HepG2 (cell line): ENCODE data around the gene CACNA1C. TPM values are rescaled to one million over a fixed set of nuclear protein-coding genes. Genes with fewer than 3 reads are reported as not detected.

Source experiments
- ATAC-seq: fragments of 200-7000 bp; cut with Tn5 transposase; 3 replicates; pipeline ENCODE4 v1.9.1; 2020; ENCODE audit warnings: mild to moderate bottlenecking, moderate library complexity
- BruUV-seq: library from RNA; stranded (reverse); fragments of 400-500 nt; replicated peaks from 2 replicates; lab custom pipeline; 2021; lab: Mats Ljungman, UMichigan
- CTCF ChIA-PET: fragments of 300-600 bp; formaldehyde crosslinking; extraction: SDS; loops from one replicate; lab custom pipeline; 2021; ENCODE audit warnings: low total read pairs, inconsistent platforms, low intra/inter-chr PET ratio; lab: Yijun Ruan, JAX
- POLR2A ChIA-PET: fragments of 350-600 bp; sonication (Branson Sonifier 250); formaldehyde crosslinking; loops from one replicate; lab custom pipeline; 2020; ENCODE audit warnings: antibody characterized with exemption, inconsistent platforms; lab: Yijun Ruan, JAX
- DNase-seq: peaks from one replicate; pipeline ENCODE4 v3.0.0-alpha.2; 2015; ENCODE audit warnings: low spot score
- FAIRE-seq: peaks from 3 replicates; lab custom pipeline; 2011; peaks lifted over from hg19 to GRCh38; lab: Jason Lieb, UNC
- H2AFZ ChIP-seq: one replicate; pipeline ENCODE4 v1.6.1; 2011; ENCODE audit warnings: low read length, inconsistent platforms
- H3K27ac ChIP-seq: fragments of 300-600 bp; 3 replicates; pipeline ENCODE4 v1.8.0; 2011; ENCODE audit warnings: mixed run types, mild to moderate bottlenecking, mixed read lengths, low read length, inconsistent platforms; ENCODE audit not compliant: insufficient read depth; ENCODE audit errors: extremely low read length
- H3K27me3 ChIP-seq, 2 experiments: fragments of 200-600 bp in 1 of 2; 2 replicates in 1 of 2; 3 replicates in 1 of 2; pipeline versions ENCODE4 v1.6.0 to v1.8.0; 2011; ENCODE audit warnings: low read length in 2 of 2, mild to moderate bottlenecking in 2 of 2, moderate library complexity in 2 of 2, inconsistent platforms in 1 of 2; ENCODE audit not compliant: insufficient read depth in 2 of 2, control insufficient read depth in 1 of 2
- H3K36me3 ChIP-seq, 2 experiments: fragments of 200-600 bp in 1 of 2; replicated peaks in 1 of 2; 2 replicates in 1 of 2; 3 replicates in 1 of 2; pipeline versions ENCODE4 v1.5.1 to v1.8.0; 2011; ENCODE audit warnings: low read length in 2 of 2, inconsistent platforms in 1 of 2; ENCODE audit not compliant: insufficient read depth in 2 of 2, control insufficient read depth in 1 of 2
- H3K4me1 ChIP-seq: 2 replicates; pipeline ENCODE4 v1.5.1; 2012; ENCODE audit warnings: low read length, inconsistent platforms; ENCODE audit not compliant: insufficient read depth
- H3K4me2 ChIP-seq: 2 replicates; pipeline ENCODE4 v1.6.0; 2011; ENCODE audit warnings: low read depth, low read length, inconsistent platforms
- H3K4me3 ChIP-seq, 3 experiments: fragments of 200-600 bp in 1 of 3; sonication (generic), shearing (Covaris generic) in 1 of 3; replicated peaks in 1 of 3; 2 replicates each; pipeline ENCODE4 v1.5.1; 2011 to 2016; ENCODE audit warnings: low read length in 3 of 3, inconsistent platforms in 2 of 3, low read depth in 2 of 3, mild to moderate bottlenecking in 2 of 3, control low read depth in 1 of 3, mixed read lengths in 1 of 3; ENCODE audit not compliant: insufficient read depth in 1 of 3
- H3K79me2 ChIP-seq: one replicate; pipeline ENCODE4 v1.6.1; 2011; ENCODE audit warnings: low read length, inconsistent platforms; ENCODE audit not compliant: insufficient read depth
- H3K9ac ChIP-seq: 2 replicates; pipeline ENCODE4 v1.6.0; 2011; ENCODE audit warnings: mild to moderate bottlenecking, low read depth, low read length, inconsistent platforms; ENCODE audit not compliant: insufficient read depth
- H3K9me3 ChIP-seq: 2 replicates; pipeline ENCODE4 v1.5.1; 2012; ENCODE audit warnings: mild to moderate bottlenecking, low read length
- H4K20me1 ChIP-seq: 2 replicates; pipeline ENCODE4 v1.6.0; 2011; ENCODE audit warnings: inconsistent platforms, mild to moderate bottlenecking, low read length, moderate library complexity; ENCODE audit not compliant: insufficient read depth
- AGO1 ChIP-seq: fragments of 200-400 bp; formaldehyde crosslinking; IDR thresholded peaks from 2 replicates; pipeline ENCODE4 v1.6.1; 2017; ENCODE audit warnings: mild to moderate bottlenecking, low read depth, low read length, moderate library complexity; ENCODE audit not compliant: poor library complexity, severe bottlenecking
- CC2D1A ChIP-seq: sonication (generic); formaldehyde crosslinking; IDR thresholded peaks from 2 replicates; pipeline ENCODE4 v1.8.1; 2023; ENCODE audit warnings: mild to moderate bottlenecking, missing genetic modification reagents
- TSC22D2 ChIP-seq: sonication (generic); formaldehyde crosslinking; IDR thresholded peaks from 2 replicates; pipeline ENCODE4 v1.5.1; 2020; ENCODE audit warnings: missing genetic modification reagents, mild to moderate bottlenecking, borderline replicate concordance
- ZIK1 ChIP-seq: sonication (generic); formaldehyde crosslinking; IDR thresholded peaks from 2 replicates; pipeline ENCODE4 v1.5.0; 2020; ENCODE audit warnings: mild to moderate bottlenecking, low read depth, missing genetic modification reagents, borderline replicate concordance
- ZNF232 ChIP-seq: sonication (generic); formaldehyde crosslinking; IDR thresholded peaks from 2 replicates; pipeline ENCODE4 v1.4.0; 2020; ENCODE audit warnings: missing genetic modification reagents, borderline replicate concordance
- ZNF564 ChIP-seq: sonication (generic); formaldehyde crosslinking; IDR thresholded peaks from 2 replicates; pipeline ENCODE4 v1.8.1; 2023; ENCODE audit warnings: mild to moderate bottlenecking, missing genetic modification reagents
- ZNF567 ChIP-seq: sonication (generic); formaldehyde crosslinking; IDR thresholded peaks from 2 replicates; pipeline ENCODE4 v1.8.1; 2023; ENCODE audit warnings: mild to moderate bottlenecking, missing genetic modification reagents, borderline replicate concordance
- WGBS: methylation state at CpG from one replicate; pipeline ENCODE4 v1.1.6; 2017; ENCODE audit warnings: low lambda C conversion rate; 5-methylcytosine and 5-hydroxymethylcytosine counted together
- in situ Hi-C: cut with HindIII; loops from 2 replicates; pipeline ENCODE4 v1.10.0; 2017; ENCODE audit warnings: low pct_unique_long_range_greater_than_20kb; ENCODE audit not compliant: extremely low pct_ligation_motif_present
- intact Hi-C: fragments of 100-400 bp; cut with micrococcal nuclease; formaldehyde crosslinking; loops from one replicate; pipeline ENCODE4 v1.10.0; 2022; ENCODE audit not compliant: unreplicated experiment
- polyA plus RNA-seq, 8 experiments: library from polyadenylated mRNA; depleted of rRNA in 3 of 8; stranded (reverse) in 7 of 8; unstranded in 1 of 8; fragments of >200 nt; fragmentation: Illumina TruSeq in 4 of 8; extraction: Trizol in 4 of 8; gene quantifications; 2 replicates each; pipeline versions ENCODE4 v1.2.1 to v1.2.3, GENCODE V29; 2011 to 2016; ENCODE audit warnings: low read depth in 4 of 8, missing spikeins in 1 of 8, mixed read lengths in 1 of 8; ENCODE audit not compliant: insufficient read depth in 1 of 8
- total RNA-seq, 5 experiments: library from RNA; depleted of rRNA; stranded (reverse); fragments of >200 nt; fragmentation: Illumina TruSeq; extraction: Trizol; gene quantifications; 2 replicates each; pipeline ENCODE4 v1.2.3, GENCODE V29; 2016; ENCODE audit warnings: low read depth in 1 of 5
- TF ChIP-seq, protein P1 (sequence below): IDR thresholded peaks from 2 replicates; pipeline ENCODE4 v1.6.1; 2016
- TF ChIP-seq, protein P2 (sequence below): sonication (generic); formaldehyde crosslinking; IDR thresholded peaks from 2 replicates; pipeline ENCODE4 v1.5.1; 2020; ENCODE audit warnings: mild to moderate bottlenecking, moderate library complexity, missing genetic modification reagents

CACNA1C gene
- total and polyA plus RNA-seq, 2 of the 13 experiments (the other 11 are each of a cell fraction or from before 2014, with no cell fraction given): not detected

- no peak for ATAC-seq
- intact Hi-C loops: no loop called here
- no peak overlapping the region for H3K27ac ChIP-seq
- TF ChIP-seq ZIK1 (CRISPR knock-in tag) (no peak), AGO1 (no peak), CC2D1A (no peak), ZNF567 (CRISPR knock-in tag) (no peak), ZNF564 (CRISPR knock-in tag) (no peak), TSC22D2 (CRISPR knock-in tag) (no peak), ZNF232 (CRISPR knock-in tag) (no peak)
- TF ChIP-seq, protein P1, sequence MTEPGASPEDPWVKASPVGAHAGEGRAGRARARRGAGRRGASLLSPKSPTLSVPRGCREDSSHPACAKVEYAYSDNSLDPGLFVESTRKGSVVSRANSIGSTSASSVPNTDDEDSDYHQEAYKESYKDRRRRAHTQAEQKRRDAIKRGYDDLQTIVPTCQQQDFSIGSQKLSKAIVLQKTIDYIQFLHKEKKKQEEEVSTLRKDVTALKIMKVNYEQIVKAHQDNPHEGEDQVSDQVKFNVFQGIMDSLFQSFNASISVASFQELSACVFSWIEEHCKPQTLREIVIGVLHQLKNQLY: no peak
- TF ChIP-seq, protein P2, sequence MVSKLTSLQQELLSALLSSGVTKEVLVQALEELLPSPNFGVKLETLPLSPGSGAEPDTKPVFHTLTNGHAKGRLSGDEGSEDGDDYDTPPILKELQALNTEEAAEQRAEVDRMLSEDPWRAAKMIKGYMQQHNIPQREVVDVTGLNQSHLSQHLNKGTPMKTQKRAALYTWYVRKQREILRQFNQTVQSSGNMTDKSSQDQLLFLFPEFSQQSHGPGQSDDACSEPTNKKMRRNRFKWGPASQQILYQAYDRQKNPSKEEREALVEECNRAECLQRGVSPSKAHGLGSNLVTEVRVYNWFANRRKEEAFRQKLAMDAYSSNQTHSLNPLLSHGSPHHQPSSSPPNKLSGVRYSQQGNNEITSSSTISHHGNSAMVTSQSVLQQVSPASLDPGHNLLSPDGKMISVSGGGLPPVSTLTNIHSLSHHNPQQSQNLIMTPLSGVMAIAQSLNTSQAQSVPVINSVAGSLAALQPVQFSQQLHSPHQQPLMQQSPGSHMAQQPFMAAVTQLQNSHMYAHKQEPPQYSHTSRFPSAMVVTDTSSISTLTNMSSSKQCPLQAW (CRISPR knock-in tag): no peak
- TF ChIP-seq, all 625 proteins: peak for 0
- no peak overlapping the region for H3K4me2 ChIP-seq
- FAIRE-seq (no peak), DNase-seq (no peak)
- peaks cover 0 to 50% of the 10 kb centered on the region in 2 experiments; a peak in 3 of 5 replicates for H3K27me3 ChIP-seq
- 28% methylated on average over 5 of the region's 5 CpGs for WGBS
- POLR2A ChIA-PET: no interaction called here
- no peak overlapping the region for H3K9ac ChIP-seq
- H3K36me3 ChIP-seq: no peaks in the 10 kb centered on the region
- H3K4me3 ChIP-seq: no peak overlapping the region
- H4K20me1 ChIP-seq: no peaks in the 10 kb centered on the region
- no peaks in the 10 kb centered on the region for H3K9me3 ChIP-seq
- CTCF ChIA-PET: no interaction called here
- in situ Hi-C loops: no loop called here
- no peaks in the 10 kb centered on the region for H3K79me2 ChIP-seq
- no peak overlapping the region for H2AFZ ChIP-seq
- no TSS peak for BruUV-seq
- no peaks in the 10 kb centered on the region for H3K4me1 ChIP-seq
Measured at GRCh38 chr12:2346416-2346815, 293.6 kb downstream of the CACNA1C start.
